GM18519 (cell line): ENCODE data around the gene PKLR.
A peak's percentile ranks its signal among the peaks of the same experiment; 100 is the strongest.
"Not testable (repeated sequence)": the region's sequence is repeated elsewhere in the genome, so short reads cannot be mapped to it uniquely, and the experiment has no call there.

Source experiments
- ATAC-seq: cut with Tn5 transposase; IDR thresholded peaks from one replicate; pipeline ENCODE4 v1.9.1; 2021; ENCODE audit warnings: mild to moderate bottlenecking, moderate library complexity; ENCODE audit not compliant: unreplicated experiment, low FRiP score

The PKLR gene

GRCh38 chr1:155319536-155319935 lies 18.3 kb upstream of the PKLR start:
- ATAC-seq, result no peak

GRCh38 chr1:155318082-155318481 lies 16.8 kb upstream of the PKLR start:
- ATAC-seq, result no peak

- ATAC-seq, result no peak
Observed at GRCh38 chr1:155316922-155317321, 15.7 kb upstream of the PKLR start.

- no peak for ATAC-seq
Observed at GRCh38 chr1:155313261-155313660, 12.0 kb upstream of the PKLR start.

- no peak for ATAC-seq
Observed at GRCh38 chr1:155309423-155310021, 8.3 kb upstream of the PKLR start.

- peak; percentile 76 for ATAC-seq
Observed at GRCh38 chr1:155308493-155309422, 7.5 kb upstream of the PKLR start, which contains the start of gene FDPS. Gene FDPS, plus strand, starts transcription at chr1:155308866. Its CDS starts 924 bp downstream, at chr1:155309790.

GRCh38 chr1:155307247-155307740 lies 6.1 kb upstream of the PKLR start:
- ATAC-seq, result no peak

- no peak for ATAC-seq
Observed at GRCh38 chr1:155305881-155306391, 4.7 kb upstream of the PKLR start.

GRCh38 chr1:155304558-155305063 lies 3.4 kb upstream of the PKLR start:
- no peak for ATAC-seq

GRCh38 chr1:155300553-155301329 lies 497 bp downstream of the PKLR start:
- ATAC-seq, result no peak

- no peak for ATAC-seq
Observed at GRCh38 chr1:155300024-155300423, 1.2 kb downstream of the PKLR start.

- ATAC-seq, result no peak
Observed at GRCh38 chr1:155297384-155297783, 3.9 kb downstream of the PKLR start.

GRCh38 chr1:155296661-155297060 lies 4.6 kb downstream of the PKLR start:
- ATAC-seq, result no peak

GRCh38 chr1:155295942-155296267 lies 5.3 kb downstream of the PKLR start:
- ATAC-seq, result no peak

- no peak for ATAC-seq
Observed at GRCh38 chr1:155295183-155295941, 5.9 kb downstream of the PKLR start.

- ATAC-seq, result no peak
Observed at GRCh38 chr1:155294520-155295182, 6.6 kb downstream of the PKLR start.

- no peak for ATAC-seq
Observed at GRCh38 chr1:155293086-155293749, 8.0 kb downstream of the PKLR start.

- not testable (repeated sequence) for ATAC-seq
Observed at GRCh38 chr1:155291006-155291405, 10.2 kb downstream of the PKLR start.
